ENCODE measurements around the gene ERLEC1.

GRCh38 chr2:53765767-53766166 lies 21.1 kb upstream of the ERLEC1 start:
- TF ChIP-seq, protein P1, sequence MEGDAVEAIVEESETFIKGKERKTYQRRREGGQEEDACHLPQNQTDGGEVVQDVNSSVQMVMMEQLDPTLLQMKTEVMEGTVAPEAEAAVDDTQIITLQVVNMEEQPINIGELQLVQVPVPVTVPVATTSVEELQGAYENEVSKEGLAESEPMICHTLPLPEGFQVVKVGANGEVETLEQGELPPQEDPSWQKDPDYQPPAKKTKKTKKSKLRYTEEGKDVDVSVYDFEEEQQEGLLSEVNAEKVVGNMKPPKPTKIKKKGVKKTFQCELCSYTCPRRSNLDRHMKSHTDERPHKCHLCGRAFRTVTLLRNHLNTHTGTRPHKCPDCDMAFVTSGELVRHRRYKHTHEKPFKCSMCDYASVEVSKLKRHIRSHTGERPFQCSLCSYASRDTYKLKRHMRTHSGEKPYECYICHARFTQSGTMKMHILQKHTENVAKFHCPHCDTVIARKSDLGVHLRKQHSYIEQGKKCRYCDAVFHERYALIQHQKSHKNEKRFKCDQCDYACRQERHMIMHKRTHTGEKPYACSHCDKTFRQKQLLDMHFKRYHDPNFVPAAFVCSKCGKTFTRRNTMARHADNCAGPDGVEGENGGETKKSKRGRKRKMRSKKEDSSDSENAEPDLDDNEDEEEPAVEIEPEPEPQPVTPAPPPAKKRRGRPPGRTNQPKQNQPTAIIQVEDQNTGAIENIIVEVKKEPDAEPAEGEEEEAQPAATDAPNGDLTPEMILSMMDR (IDR thresholded peaks at IDR 0.05) = no peak
- TF ChIP-seq POLR2A (IDR thresholded peaks at IDR 0.05) = no peak

Measured in body of pancreas (tissue), 4 donors.